Ovary (tissue), 9 donors: ENCODE measurements around the gene RTN4IP1. TPM values are rescaled to one million over a fixed set of nuclear protein-coding genes. Genes with fewer than 3 reads are reported as not detected.
"Not testable (repeated sequence)": the region's sequence is repeated elsewhere in the genome, so short reads cannot be mapped to it uniquely, and the experiment has no call there.

Experiments
- DNase-seq, 5 donors: peaks; one replicate each; pipeline ENCODE4 v3.0.0-alpha.2; 2019 to 2020
- H3K27ac ChIP-seq, 2 donors: fragments of 200-600 bp; one replicate each; pipeline versions ENCODE4 v1.5.1 to v1.8.0; 2019 to 2022
- H3K27me3 ChIP-seq: fragments of 200-600 bp; one replicate; pipeline ENCODE4 v1.8.0; 2022
- H3K36me3 ChIP-seq: fragments of 200-600 bp; sonication (generic); one replicate; pipeline ENCODE4 v1.5.1; 2019
- H3K4me1 ChIP-seq: one replicate; pipeline ENCODE4 v1.8.1; 2013; ENCODE audit warnings: mild to moderate bottlenecking, moderate library complexity; ENCODE audit not compliant: insufficient read depth
- H3K4me3 ChIP-seq: fragments of 200-600 bp; sonication (generic); one replicate; pipeline ENCODE4 v1.5.1; 2017
- H3K9me3 ChIP-seq, 2 donors: fragments of 200-600 bp in 1 of 2; sonication (generic) in 1 of 2; one replicate each; pipeline versions ENCODE4 v1.5.1 to v1.8.1; 2013 to 2019; ENCODE audit warnings: mild to moderate bottlenecking in 1 of 2, moderate library complexity in 1 of 2
- CTCF ChIP-seq, 3 donors: fragments of 450-650 bp in 2 of 3; fragments of 200-600 bp in 1 of 3; IDR thresholded peaks; one replicate each; pipeline versions ENCODE4 v1.5.1 to v1.8.0; 2016 to 2022; ENCODE audit warnings: antibody characterized with exemption in 3 of 3, mild to moderate bottlenecking in 1 of 3
- EP300 ChIP-seq: sonication (generic); formaldehyde crosslinking; IDR thresholded peaks from one replicate; pipeline ENCODE4 v1.6.1; 2017; ENCODE audit warnings: antibody characterized with exemption
- POLR2A ChIP-seq: fragments of 450-650 bp; IDR thresholded peaks from one replicate; pipeline ENCODE4 v1.6.1; 2017; ENCODE audit warnings: antibody characterized with exemption, mild to moderate bottlenecking, moderate library complexity
- WGBS, 3 donors: extraction: QIAGEN DNeasy Blood & Tissue Kit in 1 of 3; methylation state at CpG; one replicate each; pipeline versions ENCODE4 v1.1.5 to v1.1.7; 2013 to 2017; 5-methylcytosine and 5-hydroxymethylcytosine counted together
- intact Hi-C, 4 donors: fragments of 100-400 bp; cut with DNase I; formaldehyde crosslinking; loops; one replicate each; pipeline versions ENCODE4 v1.11.0 to v1.15.1; 2022 to 2023
- polyA plus RNA-seq, 2 donors: library from polyadenylated mRNA; stranded (reverse); fragments of 200-250 nt in 1 of 2; fragments of 350-450 nt in 1 of 2; fragmentation: Illumina TruSeq in 1 of 2; extraction: RNeasy Lipid Tissue Mini Kit (QIAGEN cat#74804) in 1 of 2; gene quantifications; one replicate each; pipeline ENCODE4 v1.2.3, GENCODE V29; 2013 to 2014
- total RNA-seq, 7 donors: library from RNA; depleted of rRNA in 2 of 7; stranded (reverse); fragments of >200 nt in 2 of 7; fragmentation: NEBNext Ultra II Directional in 3 of 7; extraction: Animal tissue kit (Norgen Biotek cat#: 25700) in 3 of 7; gene quantifications; one replicate each; pipeline versions ENCODE4 v1.1.0 to v1.2.4, GENCODE V29; 2016 to 2023
- donor health status: DM: no; HTN: no; CAD: no; lungs with moderate emphysema.
- donor health status: DM: no; HTN: no; CAD: no.
- donor health status: Bipolar disorder and iron deficiency.
- donor health status: DM: yes; HTN: yes; CAD: no.
- donor health status: DM: no; HTN: no; CAD: no.
- donor health status: DM: yes; HTN: yes; CAD: no.

RTN4IP1 gene
- total and polyA plus RNA-seq, 9 donors = 2.0 to 5.2 (median 3.0) TPM

- TF ChIP-seq POLR2A (no peak), EP300 (no peak), CTCF (IDR thresholded peaks at IDR 0.05) (no peak)
- intact Hi-C loops = no loop called here
- no peak overlapping the region for H3K27ac ChIP-seq
- H3K27me3 ChIP-seq = no peaks in the 10 kb centered on the region
- H3K9me3 ChIP-seq = no peaks in the 10 kb centered on the region
- no peaks in the 10 kb centered on the region for H3K36me3 ChIP-seq
- no peak overlapping the region for H3K4me3 ChIP-seq
- H3K4me1 ChIP-seq = no peaks in the 10 kb centered on the region
- 93 to 96% (median 95%) methylated on average over 5 of the region's 5 CpGs for WGBS, 3 donors
- DNase-seq = no peak
These were observed 75.9 kb downstream of the RTN4IP1 start for GRCh38 chr6:106553440-106553839.

- H3K27me3 ChIP-seq = no peaks in the 10 kb centered on the region
- 93 to 98% (median 97%) methylated on average over 3 of the region's 3 CpGs for WGBS, 3 donors
- no peak overlapping the region for H3K27ac ChIP-seq
- DNase-seq = no peak
- intact Hi-C loops = no loop called here
- H3K9me3 ChIP-seq = no peaks in the 10 kb centered on the region
- H3K4me1 ChIP-seq = peaks cover 4% of the 10 kb centered on the region
- H3K36me3 ChIP-seq = no peaks in the 10 kb centered on the region
- no peak overlapping the region for H3K4me3 ChIP-seq
- TF ChIP-seq POLR2A = no peak
These were observed 78.1 kb downstream of the RTN4IP1 start for GRCh38 chr6:106551155-106551554.

DNA sequence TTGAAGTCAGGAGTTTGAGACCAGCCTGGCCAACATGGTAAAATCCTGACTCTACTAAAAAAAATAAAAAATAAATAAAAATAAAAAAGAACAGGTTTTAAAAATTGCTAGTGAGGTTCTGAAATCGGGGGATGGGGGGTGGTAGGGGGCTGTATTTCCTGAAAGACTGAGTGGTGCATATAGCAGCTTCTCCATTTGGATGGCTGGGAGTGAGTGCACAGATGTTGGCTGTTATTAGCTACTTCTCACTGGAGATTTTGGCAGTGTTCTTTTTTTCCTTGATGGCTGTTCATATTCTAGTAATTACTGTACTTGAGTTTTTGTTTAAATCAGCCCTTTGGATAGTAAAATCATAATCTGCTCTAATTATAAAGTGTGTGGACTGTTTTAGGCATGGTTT is 79.8 kb downstream of the RTN4IP1 start:
- no peak overlapping the region for H3K4me3 ChIP-seq
- DNase-seq = no peak
- no peak for TF ChIP-seq EP300
- TF ChIP-seq POLR2A = no peak
- no peak for TF ChIP-seq CTCF (IDR thresholded peaks at IDR 0.05)
- WGBS, 3 donors = 90 to 94% (median 91%) methylated on average over 1 of the region's 1 CpG
- no peaks in the 10 kb centered on the region for H3K27me3 ChIP-seq
- H3K36me3 ChIP-seq = no peaks in the 10 kb centered on the region
- intact Hi-C loops = no loop called here
- peaks cover 4% of the 10 kb centered on the region for H3K4me1 ChIP-seq
- H3K27ac ChIP-seq = no peak overlapping the region
- H3K9me3 ChIP-seq = no peaks in the 10 kb centered on the region

GRCh38 chr6:106548926-106549455 is 80.3 kb downstream of the RTN4IP1 start:
- WGBS, 3 donors = 87 to 91% (median 90%) methylated on average over 3 to 6 of the region's 6 CpGs
- H3K27ac ChIP-seq, H3K9me3 ChIP-seq, DNase-seq, H3K36me3 ChIP-seq, H3K4me1 ChIP-seq, intact Hi-C loops, H3K4me3 ChIP-seq, H3K27me3 ChIP-seq: not testable (repeated sequence)

GRCh38 chr6:106547601-106548453 is 81.5 kb downstream of the RTN4IP1 start:
- no peaks in the 10 kb centered on the region for H3K27me3 ChIP-seq
- 5 to 10% (median 7%) methylated on average over 6 of the region's 6 CpGs for WGBS, 3 donors

More at GRCh38 chr6:106547601-106548453, 81.5 kb downstream of the RTN4IP1 start:
- intact Hi-C loops = no loop called here
- H3K36me3 ChIP-seq = no peaks in the 10 kb centered on the region
- no peak for TF ChIP-seq CTCF (IDR thresholded peaks at IDR 0.05)
- no peak for TF ChIP-seq POLR2A
- no peak for TF ChIP-seq EP300
- H3K9me3 ChIP-seq = no peaks in the 10 kb centered on the region
- peak overlapping the region in 1 of 2 donors; percentile 8 for H3K27ac ChIP-seq
- H3K4me1 ChIP-seq = peaks cover 4% of the 10 kb centered on the region
- peak; percentile 29 to 49 (median 36) for DNase-seq
- no peak overlapping the region for H3K4me3 ChIP-seq
